HepG2 (cell line): ENCODE data around the gene DCDC2. TPM values are rescaled to one million over a fixed set of nuclear protein-coding genes. Genes with fewer than 3 reads are reported as not detected.
A peak's percentile ranks its signal among the peaks of the same experiment; 100 is the strongest.

Source experiments
- ATAC-seq: fragments of 200-7000 bp; cut with Tn5 transposase; 3 replicates; pipeline ENCODE4 v1.9.1; 2020; ENCODE audit warnings: mild to moderate bottlenecking, moderate library complexity
- BruUV-seq: library from RNA; stranded (reverse); fragments of 400-500 nt; replicated peaks from 2 replicates; lab custom pipeline; 2021; lab: Mats Ljungman, UMichigan
- CTCF ChIA-PET: fragments of 300-600 bp; formaldehyde crosslinking; extraction: SDS; loops from one replicate; lab custom pipeline; 2021; ENCODE audit warnings: low total read pairs, inconsistent platforms, low intra/inter-chr PET ratio; lab: Yijun Ruan, JAX
- POLR2A ChIA-PET: fragments of 350-600 bp; sonication (Branson Sonifier 250); formaldehyde crosslinking; loops from one replicate; lab custom pipeline; 2020; ENCODE audit warnings: antibody characterized with exemption, inconsistent platforms; lab: Yijun Ruan, JAX
- DNase-seq: peaks from one replicate; pipeline ENCODE4 v3.0.0-alpha.2; 2015; ENCODE audit warnings: low spot score
- FAIRE-seq: peaks from 3 replicates; lab custom pipeline; 2011; peaks lifted over from hg19 to GRCh38; lab: Jason Lieb, UNC
- H2AFZ ChIP-seq: one replicate; pipeline ENCODE4 v1.6.1; 2011; ENCODE audit warnings: low read length, inconsistent platforms
- H3K27ac ChIP-seq: fragments of 300-600 bp; 3 replicates; pipeline ENCODE4 v1.8.0; 2011; ENCODE audit warnings: mixed run types, mild to moderate bottlenecking, mixed read lengths, low read length, inconsistent platforms; ENCODE audit not compliant: insufficient read depth; ENCODE audit errors: extremely low read length
- H3K27me3 ChIP-seq, 2 experiments: fragments of 200-600 bp in 1 of 2; 2 replicates in 1 of 2; 3 replicates in 1 of 2; pipeline versions ENCODE4 v1.6.0 to v1.8.0; 2011; ENCODE audit warnings: low read length in 2 of 2, mild to moderate bottlenecking in 2 of 2, moderate library complexity in 2 of 2, inconsistent platforms in 1 of 2; ENCODE audit not compliant: insufficient read depth in 2 of 2, control insufficient read depth in 1 of 2
- H3K36me3 ChIP-seq, 2 experiments: fragments of 200-600 bp in 1 of 2; replicated peaks in 1 of 2; 2 replicates in 1 of 2; 3 replicates in 1 of 2; pipeline versions ENCODE4 v1.5.1 to v1.8.0; 2011; ENCODE audit warnings: low read length in 2 of 2, inconsistent platforms in 1 of 2; ENCODE audit not compliant: insufficient read depth in 2 of 2, control insufficient read depth in 1 of 2
- H3K4me1 ChIP-seq: 2 replicates; pipeline ENCODE4 v1.5.1; 2012; ENCODE audit warnings: low read length, inconsistent platforms; ENCODE audit not compliant: insufficient read depth
- H3K4me2 ChIP-seq: 2 replicates; pipeline ENCODE4 v1.6.0; 2011; ENCODE audit warnings: low read depth, low read length, inconsistent platforms
- H3K4me3 ChIP-seq, 3 experiments: fragments of 200-600 bp in 1 of 3; sonication (generic), shearing (Covaris generic) in 1 of 3; replicated peaks in 1 of 3; 2 replicates each; pipeline ENCODE4 v1.5.1; 2011 to 2016; ENCODE audit warnings: low read length in 3 of 3, inconsistent platforms in 2 of 3, low read depth in 2 of 3, mild to moderate bottlenecking in 2 of 3, control low read depth in 1 of 3, mixed read lengths in 1 of 3; ENCODE audit not compliant: insufficient read depth in 1 of 3
- H3K79me2 ChIP-seq: one replicate; pipeline ENCODE4 v1.6.1; 2011; ENCODE audit warnings: low read length, inconsistent platforms; ENCODE audit not compliant: insufficient read depth
- H3K9ac ChIP-seq: 2 replicates; pipeline ENCODE4 v1.6.0; 2011; ENCODE audit warnings: mild to moderate bottlenecking, low read depth, low read length, inconsistent platforms; ENCODE audit not compliant: insufficient read depth
- H3K9me3 ChIP-seq: 2 replicates; pipeline ENCODE4 v1.5.1; 2012; ENCODE audit warnings: mild to moderate bottlenecking, low read length
- H4K20me1 ChIP-seq: 2 replicates; pipeline ENCODE4 v1.6.0; 2011; ENCODE audit warnings: inconsistent platforms, mild to moderate bottlenecking, low read length, moderate library complexity; ENCODE audit not compliant: insufficient read depth
- ARNT ChIP-seq: fragments of 450-650 bp; IDR thresholded peaks from 2 replicates; pipeline ENCODE4 v1.6.1; 2017
- ATAD3A ChIP-seq: sonication (generic); formaldehyde crosslinking; IDR thresholded peaks from 2 replicates; pipeline ENCODE4 v1.4.0; 2020; ENCODE audit warnings: missing genetic modification reagents
- BCL3 ChIP-seq: sonication (generic); formaldehyde crosslinking; IDR thresholded peaks from 2 replicates; pipeline ENCODE4 v1.5.1; 2020; ENCODE audit warnings: mild to moderate bottlenecking, missing genetic modification reagents, moderate library complexity
- CERS6 ChIP-seq: sonication (generic); formaldehyde crosslinking; IDR thresholded peaks from 2 replicates; pipeline ENCODE4 v1.5.0; 2020; ENCODE audit warnings: missing genetic modification reagents
- CREB1 ChIP-seq, 2 experiments: fragments of 450-650 bp in 1 of 2; IDR thresholded peaks; 2 replicates each; pipeline ENCODE4 v1.6.1; 2016 to 2017; ENCODE audit warnings: control low read depth in 1 of 2, mild to moderate bottlenecking in 1 of 2, missing compliant biosample characterization in 1 of 2, missing genetic modification characterization in 1 of 2
- FOSL1 ChIP-seq: sonication (generic); formaldehyde crosslinking; IDR thresholded peaks from 2 replicates; pipeline ENCODE4 v1.9.0; 2021; ENCODE audit warnings: missing genetic modification reagents, borderline replicate concordance
- GMEB1 ChIP-seq: sonication (generic); formaldehyde crosslinking; IDR thresholded peaks from 2 replicates; pipeline ENCODE4 v1.5.1; 2020; ENCODE audit warnings: missing genetic modification reagents, mild to moderate bottlenecking, borderline replicate concordance
- KMT2B ChIP-seq: IDR thresholded peaks from 2 replicates; pipeline ENCODE4 v1.6.1; 2016; ENCODE audit warnings: missing genetic modification reagents, missing compliant biosample characterization
- NFIC ChIP-seq: IDR thresholded peaks from 2 replicates; pipeline ENCODE4 v1.6.1; 2012; ENCODE audit warnings: mild to moderate bottlenecking, low read length, inconsistent platforms
- RARG ChIP-seq: sonication (generic); formaldehyde crosslinking; IDR thresholded peaks from 2 replicates; pipeline ENCODE4 v1.4.0; 2020; ENCODE audit warnings: low read depth, mild to moderate bottlenecking, missing genetic modification reagents
- RBM22 ChIP-seq: fragments of 200-400 bp; formaldehyde crosslinking; optimal IDR thresholded peaks from 2 replicates; pipeline ENCODE3; 2017; ENCODE audit warnings: mild to moderate bottlenecking, low read length, moderate library complexity
- ZFY ChIP-seq: sonication (generic); formaldehyde crosslinking; IDR thresholded peaks from 2 replicates; pipeline ENCODE4 v1.4.0; 2020; ENCODE audit warnings: missing genetic modification reagents
- ZKSCAN5 ChIP-seq: sonication (generic); formaldehyde crosslinking; IDR thresholded peaks from 2 replicates; pipeline ENCODE4 v1.5.1; 2020; ENCODE audit warnings: mild to moderate bottlenecking, missing genetic modification reagents
- ZKSCAN8 ChIP-seq: IDR thresholded peaks from 2 replicates; pipeline ENCODE4 v1.6.1; 2016; ENCODE audit warnings: borderline replicate concordance, missing genetic modification reagents, missing compliant biosample characterization
- ZNF234 ChIP-seq: sonication (generic); formaldehyde crosslinking; conservative IDR thresholded peaks from 2 replicates; pipeline ENCODE4 v1.5.1; 2020; ENCODE audit warnings: mild to moderate bottlenecking, missing genetic modification reagents
- ZNF292 ChIP-seq: sonication (generic); formaldehyde crosslinking; IDR thresholded peaks from 2 replicates; pipeline ENCODE4 v1.8.1; 2022; ENCODE audit warnings: mild to moderate bottlenecking, low read depth, missing genetic modification reagents, borderline replicate concordance
- ZNF549 ChIP-seq: sonication (generic); formaldehyde crosslinking; IDR thresholded peaks from 2 replicates; pipeline ENCODE4 v1.5.0; 2020; ENCODE audit warnings: missing genetic modification reagents
- ZNF552 ChIP-seq: sonication (generic); formaldehyde crosslinking; IDR thresholded peaks from 2 replicates; pipeline ENCODE4 v1.9.0; 2022; ENCODE audit warnings: missing genetic modification reagents, mild to moderate bottlenecking, borderline replicate concordance
- ZSCAN12 ChIP-seq: sonication (generic); formaldehyde crosslinking; IDR thresholded peaks from 2 replicates; pipeline ENCODE4 v1.9.0; 2021; ENCODE audit warnings: mild to moderate bottlenecking, missing genetic modification reagents
- WGBS: methylation state at CpG from one replicate; pipeline ENCODE4 v1.1.6; 2017; ENCODE audit warnings: low lambda C conversion rate; 5-methylcytosine and 5-hydroxymethylcytosine counted together
- in situ Hi-C: cut with HindIII; loops from 2 replicates; pipeline ENCODE4 v1.10.0; 2017; ENCODE audit warnings: low pct_unique_long_range_greater_than_20kb; ENCODE audit not compliant: extremely low pct_ligation_motif_present
- intact Hi-C: fragments of 100-400 bp; cut with micrococcal nuclease; formaldehyde crosslinking; loops from one replicate; pipeline ENCODE4 v1.10.0; 2022; ENCODE audit not compliant: unreplicated experiment
- polyA plus RNA-seq, 8 experiments: library from polyadenylated mRNA; depleted of rRNA in 3 of 8; stranded (reverse) in 7 of 8; unstranded in 1 of 8; fragments of >200 nt; fragmentation: Illumina TruSeq in 4 of 8; extraction: Trizol in 4 of 8; gene quantifications; 2 replicates each; pipeline versions ENCODE4 v1.2.1 to v1.2.3, GENCODE V29; 2011 to 2016; ENCODE audit warnings: low read depth in 4 of 8, missing spikeins in 1 of 8, mixed read lengths in 1 of 8; ENCODE audit not compliant: insufficient read depth in 1 of 8
- total RNA-seq, 5 experiments: library from RNA; depleted of rRNA; stranded (reverse); fragments of >200 nt; fragmentation: Illumina TruSeq; extraction: Trizol; gene quantifications; 2 replicates each; pipeline ENCODE4 v1.2.3, GENCODE V29; 2016; ENCODE audit warnings: low read depth in 1 of 5

DCDC2 gene
- total and polyA plus RNA-seq, 2 of the 13 experiments (the other 11 are each of a cell fraction or from before 2014, with no cell fraction given) = 9.0 to 36.2 TPM

GRCh38 chr6:24344976-24345375 is 12.9 kb downstream of the DCDC2 start:
- no peak for ATAC-seq
- BruUV-seq = TSS peak; percentile 9
- POLR2A ChIA-PET = no interaction called here
- CTCF ChIA-PET = no interaction called here
- Histone ChIP-seq H3K9ac (no peak overlapping the region), H3K27me3 (no peaks in the 10 kb centered on the region), H2AFZ (no peak overlapping the region), H4K20me1 (no peaks in the 10 kb centered on the region; the same call in 1 of the 2 replicates), H3K27ac (no peak overlapping the region), H3K9me3 (no peaks in the 10 kb centered on the region), H3K36me3 (peaks cover 12 to 53% of the 10 kb centered on the region in 2 experiments), H3K79me2 (peaks cover 60% of the 10 kb centered on the region), H3K4me3 (no peak overlapping the region), H3K4me1 (peaks cover 85% of the 10 kb centered on the region), H3K4me2 (no peak overlapping the region)
- intact Hi-C loops = no loop called here
- no peak for DNase-seq
- WGBS = 83% methylated on average over 3 of the region's 3 CpGs
- TF ChIP-seq RBM22 (no peak), CREB1 (IDR thresholded peaks at IDR 0.05) (no peak), CREB1 (CRISPR knock-in tag; IDR thresholded peaks at IDR 0.05) (no peak), KMT2B (CRISPR knock-in tag) (no peak), ZKSCAN8 (CRISPR knock-in tag) (no peak), ZNF549 (no peak), CERS6 (CRISPR knock-in tag) (no peak), ATAD3A (no peak), GMEB1 (CRISPR knock-in tag) (no peak), ZNF552 (CRISPR knock-in tag) (no peak), NFIC (no peak), ZSCAN12 (CRISPR knock-in tag) (no peak), ZKSCAN5 (CRISPR knock-in tag) (no peak), BCL3 (no peak), ZNF292 (no peak), RARG (CRISPR knock-in tag) (no peak), ARNT (no peak), ZNF234 (no peak), ZFY (no peak), FOSL1 (CRISPR knock-in tag) (no peak)
- no peak for FAIRE-seq
- in situ Hi-C loops = no loop called here
